Choroid plexus epithelial cell (primary cell): ENCODE results near the gene RPL35.

Experiments used
- DNase-seq: peaks from one replicate; pipeline ENCODE4 v3.0.0-alpha.2; 2010; ENCODE audit warnings: low read depth
- H3K4me3 ChIP-seq: 2 replicates; pipeline ENCODE4 v1.5.1; 2011; ENCODE audit warnings: low read depth, mild to moderate bottlenecking, control low read depth, low read length, moderate library complexity
- CTCF ChIP-seq: conservative IDR thresholded peaks from 2 replicates; pipeline ENCODE4 v1.5.1; 2011; ENCODE audit warnings: low read depth, mild to moderate bottlenecking, control low read depth, inconsistent platforms, low read length, moderate library complexity

RPL35 gene

GRCh38 chr9:124877021-124877782 lies 15.4 kb upstream of the RPL35 start:
- no peak overlapping the region for H3K4me3 ChIP-seq
- no peak for TF ChIP-seq CTCF
- DNase-seq = no peak

DNA sequence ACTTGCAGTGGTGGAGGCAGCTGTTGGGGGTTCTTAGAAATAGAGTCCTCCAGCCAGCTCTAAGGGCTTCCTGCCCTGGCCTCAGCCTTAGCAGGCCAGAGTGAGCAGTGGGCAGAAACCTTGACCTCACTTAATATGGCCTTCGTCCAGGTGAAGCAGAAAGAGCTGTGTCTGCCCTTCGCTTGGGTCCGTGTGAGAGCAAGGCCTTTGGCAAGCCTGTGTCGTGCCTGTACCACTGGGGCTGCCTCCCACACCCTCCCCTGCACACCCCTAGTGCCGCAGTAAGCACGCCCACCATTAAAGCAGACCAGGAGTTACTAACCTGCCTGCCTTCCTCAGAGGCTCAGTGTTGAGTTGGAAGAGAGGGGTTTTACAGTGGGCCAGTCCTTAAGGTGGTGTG lies 13.7 kb upstream of the RPL35 start:
- H3K4me3 ChIP-seq = no peak overlapping the region
- TF ChIP-seq CTCF = no peak
- no peak for DNase-seq

DNA sequence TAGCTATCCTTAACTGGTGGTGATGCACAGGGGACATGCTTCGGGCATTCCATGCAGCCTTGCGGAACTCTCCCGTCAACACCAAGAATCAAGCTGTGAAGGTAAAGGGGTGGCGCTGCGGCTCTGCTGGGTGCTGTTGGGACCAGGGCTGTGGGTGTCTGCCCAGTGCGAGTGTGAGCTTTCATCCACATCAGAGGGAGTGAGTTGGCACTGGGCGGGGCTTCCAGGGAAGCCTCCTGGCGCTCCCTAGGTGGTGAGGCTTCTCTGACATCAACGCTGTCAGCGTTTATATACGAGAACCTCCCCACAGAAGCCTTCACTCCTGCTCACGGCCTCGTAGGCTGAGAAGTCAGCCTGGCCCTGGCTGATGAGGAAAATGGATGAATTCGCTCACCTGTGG lies 11.9 kb upstream of the RPL35 start:
- H3K4me3 ChIP-seq = no peak overlapping the region

DNA sequence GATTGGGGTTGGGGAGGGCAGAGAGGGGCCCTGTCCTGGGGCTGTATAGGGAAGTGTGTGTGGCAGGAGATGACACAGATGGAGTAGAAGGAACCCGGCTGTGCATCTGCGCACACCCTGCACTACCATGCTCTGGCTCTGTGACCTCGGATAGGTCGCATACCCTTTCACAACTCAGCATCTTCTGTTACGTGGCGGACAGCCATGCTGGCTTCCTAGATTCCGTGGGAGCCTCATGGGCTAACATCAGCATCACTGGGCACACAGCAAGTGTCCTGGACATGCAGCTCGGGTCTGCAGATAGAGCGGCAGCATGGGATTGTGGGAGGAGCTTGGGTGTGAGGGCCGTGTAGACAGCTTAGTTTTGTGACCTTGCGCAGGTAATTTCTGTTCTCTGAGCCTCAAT lies 9.4 kb upstream of the RPL35 start:
- H3K4me3 ChIP-seq = no peak overlapping the region
- TF ChIP-seq CTCF = no peak
- DNase-seq = no peak

More for the DNA sequence above, 11.9 kb upstream of the RPL35 start:
- no peak for TF ChIP-seq CTCF
- DNase-seq = no peak

- no peak for TF ChIP-seq CTCF
- DNase-seq = no peak
- peak overlapping the region; percentile 96 for H3K4me3 ChIP-seq
These were observed 9.0 kb upstream of the RPL35 start for GRCh38 chr9:124870723-124871122.

GRCh38 chr9:124869986-124870560 lies 8.3 kb upstream of the RPL35 start:
- DNase-seq = peak; percentile 51
- peak overlapping the region; percentile 96 for H3K4me3 ChIP-seq
- TF ChIP-seq CTCF = no peak
